K562 (cell line): ENCODE measurements around the gene SNRPA. TPM values are rescaled to one million over a fixed set of nuclear protein-coding genes. Genes with fewer than 3 reads are reported as not detected.

Experiments used
- AFF4 ChIP-seq: sonication (generic); formaldehyde crosslinking; IDR thresholded peaks from 2 replicates; pipeline ENCODE4 v1.8.0; 2023; ENCODE audit warnings: mild to moderate bottlenecking, missing genetic modification reagents
- BRF1 ChIP-seq: IDR thresholded peaks from 3 replicates; pipeline ENCODE4 v1.6.1; 2011; ENCODE audit warnings: borderline replicate concordance, mild to moderate bottlenecking; ENCODE audit not compliant: insufficient read length; ENCODE audit errors: extremely low read depth
- CBX1 ChIP-seq: sonication (generic); IDR thresholded peaks from 2 replicates; pipeline ENCODE4 v1.6.1; 2016; ENCODE audit warnings: antibody characterized with exemption, low read depth, mild to moderate bottlenecking
- CHAMP1 ChIP-seq: fragments of 450-650 bp; IDR thresholded peaks from 2 replicates; pipeline ENCODE4 v1.6.1; 2016; ENCODE audit warnings: mild to moderate bottlenecking
- CSDE1 ChIP-seq, 2 experiments: fragments of 450-650 bp; IDR thresholded peaks; 2 replicates each; pipeline ENCODE4 v1.6.1; 2016; ENCODE audit warnings: mild to moderate bottlenecking in 1 of 2
- DLX4 ChIP-seq: fragments of 250-450 bp; sonication (Bioruptor Pico); IDR thresholded peaks from 2 replicates; pipeline ENCODE4 v1.6.1; 2021; ENCODE audit warnings: mild to moderate bottlenecking
- KDM5B ChIP-seq: fragments of 200-600 bp; sonication (generic); IDR thresholded peaks from 2 replicates; pipeline ENCODE4 v1.6.1; 2012; ENCODE audit warnings: low read depth, mild to moderate bottlenecking, moderate library complexity, low read length, control low read depth, inconsistent platforms; ENCODE audit not compliant: insufficient replicate concordance
- LEF1 ChIP-seq: fragments of 450-650 bp; IDR thresholded peaks from 2 replicates; pipeline ENCODE4 v1.6.1; 2016; ENCODE audit warnings: mild to moderate bottlenecking
- MYNN ChIP-seq, 2 experiments: sonication (generic); formaldehyde crosslinking in 1 of 2; IDR thresholded peaks; 2 replicates each; pipeline versions ENCODE4 v1.5.0 to v1.6.1; 2016 to 2020; ENCODE audit warnings: antibody characterized with exemption in 1 of 2, missing genetic modification reagents in 1 of 2
- NFE2 ChIP-seq: IDR thresholded peaks from 2 replicates; pipeline ENCODE4 v1.6.1; 2014; ENCODE audit warnings: antibody characterized with exemption, low read depth
- PHF8 ChIP-seq: fragments of 200-600 bp; sonication (generic); IDR thresholded peaks from 2 replicates; pipeline ENCODE4 v1.6.1; 2012; ENCODE audit warnings: mixed run types, mild to moderate bottlenecking, inconsistent platforms, low read length, moderate library complexity, borderline replicate concordance
- POU5F1 ChIP-seq: fragments of 150-350 bp; IDR thresholded peaks from 2 replicates; pipeline ENCODE4 v1.6.1; 2014; ENCODE audit warnings: borderline replicate concordance, low read length, low read depth, mild to moderate bottlenecking; ENCODE audit not compliant: partially characterized antibody
- SIN3A ChIP-seq, 2 experiments: fragments of 150-350 bp in 1 of 2; IDR thresholded peaks; 2 replicates each; pipeline ENCODE4 v1.6.1; 2011 to 2016; ENCODE audit warnings: borderline replicate concordance in 2 of 2, low read depth in 2 of 2, low read length in 2 of 2, mild to moderate bottlenecking in 2 of 2, moderate library complexity in 2 of 2; ENCODE audit not compliant: control insufficient read depth in 1 of 2
- SIRT6 ChIP-seq: IDR thresholded peaks from one replicate; pipeline ENCODE4 v1.6.1; 2012; ENCODE audit warnings: low read depth, mild to moderate bottlenecking, control low read depth, inconsistent platforms, low read length, moderate library complexity
- ZBTB1 ChIP-seq: sonication (generic); formaldehyde crosslinking; IDR thresholded peaks from 2 replicates; pipeline ENCODE4 v1.8.1; 2023; ENCODE audit warnings: missing genetic modification reagents, low read depth, mild to moderate bottlenecking, borderline replicate concordance
- ZBTB43 ChIP-seq: sonication (generic); formaldehyde crosslinking; IDR thresholded peaks from 2 replicates; pipeline ENCODE4 v1.8.0; 2023; ENCODE audit warnings: mild to moderate bottlenecking, missing genetic modification reagents
- ZFP36 ChIP-seq: fragments of 150-350 bp; IDR thresholded peaks from 2 replicates; pipeline ENCODE4 v1.6.1; 2018; ENCODE audit warnings: low read length, low read depth; ENCODE audit not compliant: partially characterized antibody
- ZNF263 ChIP-seq: sonication (generic); formaldehyde crosslinking; IDR thresholded peaks from 2 replicates; pipeline ENCODE4 v1.8.0; 2022; ENCODE audit warnings: mild to moderate bottlenecking, missing genetic modification reagents, borderline replicate concordance
- polyA plus RNA-seq, 8 experiments: library from polyadenylated mRNA; depleted of rRNA in 4 of 8; stranded (reverse) in 5 of 8; unstranded in 3 of 8; fragments of >200 nt; fragmentation: Nextera tagmentation in 2 of 8; fragmentation: Illumina TruSeq in 1 of 8; extraction: Ambion mirVana in 2 of 8; extraction: Trizol in 1 of 8; gene quantifications; 2 replicates each; pipeline versions ENCODE4 v1.2.1 to v1.2.3, GENCODE V29; 2011 to 2014; ENCODE audit warnings: inconsistent platforms in 1 of 8, missing spikeins in 1 of 8
- total RNA-seq, 7 experiments: library from RNA; depleted of rRNA in 6 of 7; stranded (reverse); fragments of >200 nt in 6 of 7; fragmentation: Illumina TruSeq in 2 of 7; extraction: Trizol in 2 of 7; gene quantifications; 2 replicates each; pipeline versions ENCODE4 v1.2.1 to v1.2.3, GENCODE V29; 2011 to 2021; ENCODE audit warnings: low replicate concordance in 1 of 7

SNRPA gene
- total and polyA plus RNA-seq, 9 of the 15 experiments (the other 6 are each of a cell fraction or from before 2014, with no cell fraction given), result 16.3 to 311 (median 193) TPM

GRCh38 chr19:40717880-40718773 lies 32.9 kb upstream of the SNRPA start (continued):
- TF ChIP-seq BRF1, result no peak
- no peak for TF ChIP-seq AFF4
- peak; percentile 88 for TF ChIP-seq NFE2
- TF ChIP-seq CHAMP1, result no peak
- no peak for TF ChIP-seq LEF1
- TF ChIP-seq POU5F1, result no peak
- peak; percentile 36 for TF ChIP-seq ZFP36
- no peak for TF ChIP-seq DLX4
- TF ChIP-seq PHF8, result 0 out of 2 replicates have a peak, but pooled peaks have one; percentile 26
- no peak for TF ChIP-seq CSDE1 (IDR thresholded peaks at IDR 0.05)
- peak; percentile 50 for TF ChIP-seq KDM5B
- no peak for TF ChIP-seq MYNN (IDR thresholded peaks at IDR 0.05)
- TF ChIP-seq MYNN (CRISPR knock-in tag; IDR thresholded peaks at IDR 0.05), result no peak
- no peak for TF ChIP-seq ZBTB43 (CRISPR knock-in tag)
- peak in 1 of 2 experiments; percentile 6; a peak in 1 of 4 replicates for TF ChIP-seq SIN3A (IDR thresholded peaks at IDR 0.05; ENCODE audit: borderline replicate concordance in 2 of 2, control insufficient read depth in 1 of 2, low read depth in 2 of 2, low read length in 2 of 2)
- no peak for TF ChIP-seq CBX1
- no peak for TF ChIP-seq ZBTB1 (CRISPR knock-in tag)
- TF ChIP-seq ZNF263 (CRISPR knock-in tag), result 0 out of 2 replicates have a peak, but pooled peaks have one; percentile 32
- no peak for TF ChIP-seq SIRT6
